GM12865 (cell line): ENCODE data around the gene PCDH10.

ENCODE experiments used
- DNase-seq: peaks from one replicate; pipeline ENCODE4 v3.0.0; 2010; ENCODE audit warnings: low read depth
- H3K4me3 ChIP-seq: 2 replicates; pipeline ENCODE4 v1.5.1; 2011; ENCODE audit warnings: mild to moderate bottlenecking, low read depth, low read length, control low read depth
- CTCF ChIP-seq: IDR thresholded peaks from 2 replicates; pipeline ENCODE4 v1.5.1; 2011; ENCODE audit warnings: low read length, control low read depth, low read depth, inconsistent platforms; ENCODE audit not compliant: insufficient read depth; ENCODE audit errors: missing control alignments

Gene PCDH10

DNA sequence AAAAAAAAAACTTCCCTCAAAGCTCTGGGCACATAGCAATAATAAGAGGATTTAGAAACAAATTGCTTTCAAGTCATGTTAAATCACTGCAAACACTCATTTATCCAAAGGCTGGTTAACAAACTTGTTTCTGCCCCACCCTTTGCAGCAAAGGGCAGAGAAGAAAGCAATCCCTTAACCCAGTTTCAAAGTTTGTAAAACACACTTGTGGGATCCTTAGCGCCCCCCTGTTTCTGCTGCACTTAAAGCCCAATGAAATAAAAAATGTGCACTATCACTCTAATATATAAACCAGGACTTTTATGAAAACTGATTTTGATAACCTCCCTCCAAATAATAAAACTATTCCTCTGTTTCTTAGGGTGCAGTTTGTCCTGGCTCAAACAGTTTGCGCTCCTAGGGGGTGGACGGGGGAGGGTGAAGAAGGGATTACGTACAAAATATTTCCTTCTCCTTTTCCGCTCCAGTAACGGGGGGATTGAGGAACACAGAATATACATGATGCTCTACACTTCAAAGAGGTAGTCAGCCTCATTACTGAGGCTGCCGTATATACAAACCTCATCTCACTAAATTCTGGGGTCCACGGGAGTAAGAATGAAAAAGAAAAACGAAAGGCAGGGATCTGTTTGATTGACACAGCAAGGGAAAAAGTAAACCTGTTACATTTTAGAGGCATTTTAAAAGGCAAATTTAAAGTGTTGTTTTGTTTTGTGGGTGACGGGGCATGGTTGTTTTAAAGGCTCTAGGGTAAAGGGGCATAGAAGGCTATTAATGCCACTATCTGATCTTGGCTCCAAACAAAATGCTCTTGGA lies 3.1 kb upstream of the PCDH10 start:
- TF ChIP-seq CTCF = no peak
- DNase-seq = no peak
- H3K4me3 ChIP-seq = no peak overlapping the region

GRCh38 chr4:133146574-133147241 lies 2.4 kb upstream of the PCDH10 start:
- no peak overlapping the region for H3K4me3 ChIP-seq
- peak; percentile 68 for TF ChIP-seq CTCF
- peak; percentile 22 for DNase-seq

- no peak overlapping the region for H3K4me3 ChIP-seq
- TF ChIP-seq CTCF = no peak
- no peak for DNase-seq
Measured at GRCh38 chr4:133147286-133147821, 1.7 kb upstream of the PCDH10 start.

DNA sequence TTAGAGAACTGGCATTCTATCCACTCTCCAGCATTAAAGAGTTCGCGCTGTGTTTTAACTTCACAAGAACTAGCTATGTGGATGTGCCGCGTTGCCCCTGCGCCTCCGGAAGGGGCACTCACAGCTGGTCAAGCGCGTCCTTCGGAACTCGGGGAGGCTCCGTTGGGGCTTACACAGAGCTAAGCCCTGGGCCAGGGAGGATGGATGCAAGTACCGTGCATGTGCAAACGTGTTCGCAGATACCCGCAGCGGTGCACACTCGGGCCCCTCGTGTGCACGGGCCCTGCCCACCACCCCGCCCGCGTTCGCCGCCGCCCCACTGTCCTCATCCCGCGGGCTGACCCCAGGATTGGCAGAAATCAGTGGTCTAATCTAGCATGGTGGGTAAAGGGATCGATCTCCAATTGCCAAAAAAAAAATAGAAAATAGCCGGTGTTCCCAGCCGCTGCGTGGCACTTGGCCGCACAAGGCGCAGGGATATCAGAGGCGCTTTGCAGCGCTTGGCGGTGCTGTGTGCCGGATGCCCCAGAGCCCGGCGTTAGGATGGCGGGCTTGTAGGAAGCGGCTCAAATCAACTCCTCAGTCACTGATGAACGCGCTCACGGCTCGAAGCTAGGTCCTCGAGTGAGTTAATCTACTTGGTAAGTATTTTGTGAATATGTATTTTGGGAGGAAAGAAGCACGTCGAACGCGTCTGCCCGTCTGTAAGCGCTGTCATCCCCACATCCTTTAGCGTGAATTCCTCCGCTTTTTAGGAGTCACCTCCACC lies 989 bp upstream of the PCDH10 start:
- no peak for TF ChIP-seq CTCF
- no peak overlapping the region for H3K4me3 ChIP-seq
- DNase-seq = no peak

GRCh38 chr4:133149364-133149695 lies 236 bp downstream of the PCDH10 start:
- no peak overlapping the region for H3K4me3 ChIP-seq
- no peak for DNase-seq
- no peak for TF ChIP-seq CTCF

DNA sequence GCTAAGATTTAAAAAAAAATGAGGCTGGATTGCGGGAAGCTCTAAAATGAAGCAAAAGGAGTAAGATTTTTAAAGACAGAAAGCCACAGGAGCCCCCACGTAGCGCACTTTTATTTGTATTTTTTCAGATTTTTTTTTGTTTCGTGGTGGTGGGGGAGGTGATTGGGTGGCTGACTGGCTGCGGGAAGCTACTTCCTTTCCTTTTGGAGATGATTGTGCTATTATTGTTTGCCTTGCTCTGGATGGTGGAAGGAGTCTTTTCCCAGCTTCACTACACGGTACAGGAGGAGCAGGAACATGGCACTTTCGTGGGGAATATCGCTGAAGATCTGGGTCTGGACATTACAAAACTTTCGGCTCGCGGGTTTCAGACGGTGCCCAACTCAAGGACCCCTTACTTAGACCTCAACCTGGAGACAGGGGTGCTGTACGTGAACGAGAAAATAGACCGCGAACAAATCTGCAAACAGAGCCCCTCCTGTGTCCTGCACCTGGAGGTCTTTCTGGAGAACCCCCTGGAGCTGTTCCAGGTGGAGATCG lies 908 bp downstream of the PCDH10 start:
- no peak overlapping the region for H3K4me3 ChIP-seq
- TF ChIP-seq CTCF = no peak
- DNase-seq = no peak
